HG02588 (cell line): Measurements from ENCODE around the gene KMT2D.
"Not testable (repeated sequence)": the region's sequence is repeated elsewhere in the genome, so short reads cannot be mapped to it uniquely, and the experiment has no call there.

Experiments used
- ATAC-seq: cut with Tn5 transposase; IDR thresholded peaks from one replicate; pipeline ENCODE4 v1.9.1; 2021; ENCODE audit warnings: mild to moderate bottlenecking, moderate library complexity; ENCODE audit not compliant: unreplicated experiment

The KMT2D gene

DNA sequence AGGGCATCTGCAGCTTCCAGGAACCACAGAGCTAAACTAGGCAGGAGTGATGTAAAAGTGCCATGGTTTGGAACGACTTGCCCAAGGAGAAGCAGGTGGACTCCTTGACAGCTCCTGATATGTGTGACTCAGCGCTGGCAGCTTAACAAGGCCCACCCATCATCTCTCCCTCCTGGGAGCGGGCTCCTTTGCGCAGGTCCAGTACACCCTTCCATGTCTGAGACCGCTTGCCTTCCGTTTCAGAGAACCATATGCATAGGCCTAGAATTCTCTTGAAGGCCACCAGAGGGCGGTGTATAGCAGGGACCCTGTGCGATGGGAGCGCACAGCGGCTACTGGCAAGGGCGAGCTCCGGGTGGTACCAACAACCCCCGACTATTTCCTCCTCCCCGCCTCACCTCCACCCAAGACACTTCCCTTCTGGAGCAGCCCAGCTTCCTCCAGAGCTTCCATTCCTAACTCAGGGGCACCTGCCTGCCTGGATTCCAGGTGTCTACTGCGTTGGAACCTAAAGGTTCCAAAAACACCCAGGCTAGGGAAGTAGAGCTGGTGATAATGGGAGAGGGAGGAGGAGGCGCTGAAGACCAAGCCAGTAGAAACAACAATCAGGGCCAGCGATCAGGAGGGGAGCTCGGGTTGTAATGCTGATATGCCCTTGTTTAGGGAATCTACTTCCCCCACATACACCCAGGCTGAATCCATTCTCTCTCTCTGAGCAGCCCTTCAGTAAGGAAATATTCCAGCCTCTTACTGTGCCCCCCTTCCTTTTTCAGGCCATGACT, 27.7 kb upstream of the KMT2D start:
- peak; percentile 75 for ATAC-seq

DNA sequence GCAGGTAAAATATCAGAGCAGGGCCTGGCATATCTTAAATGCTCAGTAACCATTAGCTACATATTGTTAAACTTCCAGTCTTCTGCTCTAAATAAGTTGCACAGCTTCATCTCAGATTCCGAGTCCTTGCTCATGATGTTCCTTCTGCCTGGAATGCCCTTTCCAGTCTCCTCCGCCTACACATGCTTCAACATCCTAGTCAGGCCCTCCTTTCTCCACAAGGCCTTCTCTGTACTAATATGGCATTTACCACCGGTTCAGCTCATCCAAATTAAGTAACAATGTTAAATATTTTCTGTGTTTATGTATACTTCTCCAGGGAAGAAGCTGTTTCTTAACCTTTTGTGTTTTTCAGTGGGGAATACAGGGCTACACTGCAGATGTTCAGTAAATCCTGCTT, 25.5 kb upstream of the KMT2D start:
- ATAC-seq, result no peak

DNA sequence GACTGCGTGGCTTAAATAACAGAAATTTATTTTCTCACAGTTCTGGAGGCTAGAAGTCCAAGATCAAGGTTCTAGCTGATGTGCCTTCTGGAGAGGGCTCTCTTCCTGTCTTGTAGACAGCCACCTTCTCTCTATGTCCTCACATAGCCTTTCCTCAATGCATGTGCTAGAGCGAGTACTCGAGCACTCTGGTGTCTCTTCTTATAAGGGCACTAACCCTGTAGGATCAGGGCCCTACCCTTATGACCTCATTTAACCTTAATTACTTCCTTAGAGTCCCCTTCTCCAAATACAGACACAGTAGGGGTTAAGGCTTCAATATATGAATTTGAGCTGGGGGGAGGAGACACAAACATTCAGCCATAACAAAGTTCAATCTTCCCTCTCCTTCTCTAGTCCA, 23.8 kb upstream of the KMT2D start:
- no peak for ATAC-seq

DNA sequence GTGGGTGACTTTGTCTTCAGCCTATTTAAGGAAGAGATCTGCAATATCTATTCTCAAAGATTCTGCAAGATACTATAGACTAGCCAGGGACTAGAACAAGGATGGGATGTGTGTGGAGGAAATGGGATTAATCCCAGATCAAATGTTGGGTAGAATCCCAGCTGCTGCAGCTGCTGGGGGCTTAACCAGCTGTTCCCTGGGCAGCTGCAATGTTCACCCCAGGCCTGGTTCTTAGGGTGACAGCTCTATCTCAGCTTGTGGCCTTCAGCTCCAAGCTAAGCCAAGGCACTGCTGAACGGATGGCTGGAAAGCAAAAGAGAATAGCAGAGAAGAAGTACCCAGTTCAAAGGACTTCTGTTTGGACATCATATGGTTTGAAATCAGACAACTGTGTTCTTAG, 19.2 kb upstream of the KMT2D start:
- no peak for ATAC-seq

DNA sequence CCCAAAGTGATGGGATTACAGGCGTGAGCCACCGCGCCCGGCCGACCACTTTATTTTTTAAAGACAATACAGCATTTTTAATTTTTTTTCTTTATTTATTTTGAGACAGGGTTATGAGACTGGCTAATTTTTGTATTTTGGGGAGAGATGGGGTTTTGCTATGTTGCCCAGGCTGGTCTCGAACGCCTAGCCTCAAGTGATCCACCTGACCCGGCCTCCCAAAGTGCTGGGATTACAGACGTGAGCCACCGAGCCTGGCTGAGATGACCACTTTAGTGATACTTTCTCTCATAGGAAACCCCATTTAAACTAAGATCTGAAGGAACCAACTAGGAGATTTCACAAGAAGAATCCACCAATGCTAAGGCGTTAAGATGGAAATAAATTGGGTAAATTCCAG, 10.4 kb upstream of the KMT2D start:
- no peak for ATAC-seq

DNA sequence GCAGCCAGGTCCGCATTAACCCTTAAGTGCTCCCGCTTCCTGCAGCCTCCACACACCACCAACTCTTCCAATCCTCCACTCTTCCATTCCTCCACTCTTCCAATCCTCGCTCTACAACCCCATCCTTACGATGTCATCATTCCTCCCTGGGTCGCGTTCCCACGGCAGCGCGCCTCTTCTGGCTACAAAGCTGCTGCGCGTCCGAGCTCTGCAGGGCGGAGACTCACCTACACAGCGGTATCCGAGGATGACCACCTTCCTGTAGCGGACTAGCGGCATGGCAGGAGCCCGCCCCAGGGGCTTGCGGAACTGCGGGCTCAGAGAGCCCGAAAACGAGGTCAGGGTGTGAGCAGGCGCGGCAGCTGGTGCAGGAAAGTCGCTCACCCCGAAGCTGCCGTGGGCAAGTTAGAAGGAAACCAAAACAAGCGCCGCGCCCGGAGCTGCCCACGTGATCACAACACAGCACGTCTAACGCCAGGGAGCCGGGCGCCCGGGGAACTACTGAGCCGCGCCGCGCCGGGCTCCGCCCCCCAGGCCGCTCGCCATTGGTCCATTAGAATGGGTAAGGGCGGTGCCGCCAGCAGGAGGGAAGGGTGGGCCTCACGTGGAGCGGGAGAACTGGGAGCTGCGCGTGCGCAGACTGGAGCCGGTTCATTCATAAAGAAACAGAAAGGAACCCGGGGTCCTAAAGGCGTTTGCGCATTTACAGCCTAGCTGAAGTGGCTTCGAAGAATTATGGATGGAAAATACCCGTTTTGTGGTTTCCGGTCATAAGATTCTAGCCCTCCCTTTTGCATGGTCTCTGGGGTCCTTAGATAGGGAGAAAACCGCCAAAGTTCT, 9.1 kb upstream of the KMT2D start, which contains the start of gene RHEBL1:
Gene RHEBL1, minus strand, starts transcription at position 473 of the 840 bp plus-strand sequence. Its CDS starts 194 bp downstream, at position 279.
- peak; percentile 99 for ATAC-seq

DNA sequence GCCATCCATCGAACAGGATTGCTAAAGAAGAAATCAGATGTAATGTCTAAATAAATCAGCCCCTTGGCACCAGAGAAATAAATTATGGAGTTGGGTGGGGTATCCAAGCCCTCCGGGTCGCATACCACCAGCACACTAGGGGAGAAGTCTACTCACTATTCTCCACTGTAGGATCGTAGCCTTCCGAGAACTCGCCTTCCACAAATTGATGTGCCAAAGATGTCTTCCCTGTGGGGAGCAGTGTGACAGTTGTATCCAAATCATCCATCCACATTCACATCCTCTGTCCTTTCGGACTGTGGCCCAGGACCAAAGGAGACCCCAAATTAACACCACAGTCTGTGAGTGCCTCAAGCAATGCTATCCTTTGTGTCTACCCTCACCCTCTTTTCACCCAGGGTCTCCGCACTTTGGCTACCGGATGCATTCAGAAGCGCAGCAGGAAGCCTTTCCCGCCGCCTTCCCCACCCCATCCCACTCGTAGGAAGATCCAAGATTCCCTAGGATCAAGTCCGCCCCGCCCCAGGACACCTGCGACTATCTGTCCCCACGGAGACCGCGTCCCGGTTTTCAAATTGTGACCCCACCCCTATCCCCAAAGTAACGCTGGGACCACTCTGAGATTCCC, 8.4 kb upstream of the KMT2D start:
- no peak for ATAC-seq

DNA sequence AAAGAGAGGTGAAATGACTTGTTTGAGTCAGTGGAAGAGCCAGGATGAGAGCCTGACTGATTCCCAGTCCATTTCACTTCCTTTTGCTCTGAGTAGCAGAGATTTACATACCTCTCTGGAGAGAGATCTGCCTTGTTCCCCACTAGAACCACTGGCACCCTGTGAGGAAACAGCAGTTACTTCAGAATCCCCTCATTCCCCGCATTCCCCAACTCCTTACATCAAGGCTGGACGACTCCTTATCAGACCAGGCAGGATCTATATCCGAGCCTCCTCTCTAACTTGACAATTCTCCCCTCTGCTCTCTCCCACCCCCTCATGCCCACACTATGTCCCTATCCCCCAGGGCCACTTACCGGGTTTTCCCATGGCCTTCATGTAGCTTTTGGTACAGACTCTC, 5.5 kb upstream of the KMT2D start:
- no peak for ATAC-seq

DNA sequence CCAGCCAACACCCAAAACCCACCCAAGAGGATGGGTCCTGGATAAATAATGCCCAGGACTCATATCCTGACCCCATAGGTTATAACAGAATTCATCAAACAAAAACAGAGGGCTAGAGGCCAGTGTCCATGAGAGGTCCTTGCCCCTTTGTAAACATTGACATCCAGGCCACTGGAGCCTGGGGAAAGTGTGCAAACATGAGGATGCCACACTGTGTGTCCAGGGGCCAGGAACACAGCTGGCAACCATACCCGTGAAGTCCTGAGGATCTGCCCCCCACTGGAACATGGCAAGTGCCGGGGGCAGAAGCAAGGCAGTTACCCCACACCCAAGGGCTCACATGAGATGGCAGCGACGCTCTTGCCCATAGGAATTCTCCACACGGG, 4.2 kb upstream of the KMT2D start:
- ATAC-seq, result no peak

DNA sequence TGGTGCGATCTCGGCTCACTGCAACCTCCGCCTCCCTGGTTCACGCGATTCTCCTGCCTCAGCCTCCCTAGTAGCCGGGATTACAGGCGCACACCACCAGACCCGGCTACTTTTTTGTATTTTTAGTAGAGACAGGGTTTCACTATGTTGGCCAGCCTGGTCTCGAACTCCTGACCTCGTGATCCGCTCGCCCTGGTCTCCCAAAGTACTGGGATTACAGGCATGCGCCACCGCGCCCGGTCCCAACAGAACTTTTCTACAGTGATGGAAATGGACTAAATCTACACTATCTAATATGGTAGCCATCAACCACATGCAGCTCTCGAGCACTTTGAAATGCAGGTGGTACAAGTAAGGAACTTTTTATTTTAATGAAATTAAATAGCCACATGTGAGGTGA, 1.3 kb upstream of the KMT2D start:
- not testable (repeated sequence) for ATAC-seq

DNA sequence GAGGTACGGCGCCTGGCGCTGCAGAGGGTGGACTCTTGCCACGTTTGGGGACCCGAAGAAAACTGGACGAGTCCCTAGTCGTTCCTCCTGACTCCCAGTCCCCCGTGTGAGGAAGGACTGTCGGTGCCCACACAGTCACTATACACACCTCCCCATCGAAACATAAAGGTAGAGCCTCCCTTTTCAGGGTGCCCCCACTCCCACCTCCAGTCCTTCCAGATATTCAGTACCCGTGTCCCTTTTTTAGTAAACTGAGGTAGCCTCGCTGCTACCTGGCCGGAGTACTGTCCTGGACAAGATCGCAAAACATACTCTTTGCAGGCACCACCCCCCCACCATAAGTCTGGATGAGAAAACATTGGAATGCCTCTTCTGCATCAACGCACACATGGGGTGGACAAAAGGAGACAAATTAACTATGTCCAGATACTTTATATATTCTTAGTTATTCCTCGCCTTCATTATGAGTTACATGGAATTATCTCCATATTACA, 610 bp upstream of the KMT2D start:
- no peak for ATAC-seq

DNA sequence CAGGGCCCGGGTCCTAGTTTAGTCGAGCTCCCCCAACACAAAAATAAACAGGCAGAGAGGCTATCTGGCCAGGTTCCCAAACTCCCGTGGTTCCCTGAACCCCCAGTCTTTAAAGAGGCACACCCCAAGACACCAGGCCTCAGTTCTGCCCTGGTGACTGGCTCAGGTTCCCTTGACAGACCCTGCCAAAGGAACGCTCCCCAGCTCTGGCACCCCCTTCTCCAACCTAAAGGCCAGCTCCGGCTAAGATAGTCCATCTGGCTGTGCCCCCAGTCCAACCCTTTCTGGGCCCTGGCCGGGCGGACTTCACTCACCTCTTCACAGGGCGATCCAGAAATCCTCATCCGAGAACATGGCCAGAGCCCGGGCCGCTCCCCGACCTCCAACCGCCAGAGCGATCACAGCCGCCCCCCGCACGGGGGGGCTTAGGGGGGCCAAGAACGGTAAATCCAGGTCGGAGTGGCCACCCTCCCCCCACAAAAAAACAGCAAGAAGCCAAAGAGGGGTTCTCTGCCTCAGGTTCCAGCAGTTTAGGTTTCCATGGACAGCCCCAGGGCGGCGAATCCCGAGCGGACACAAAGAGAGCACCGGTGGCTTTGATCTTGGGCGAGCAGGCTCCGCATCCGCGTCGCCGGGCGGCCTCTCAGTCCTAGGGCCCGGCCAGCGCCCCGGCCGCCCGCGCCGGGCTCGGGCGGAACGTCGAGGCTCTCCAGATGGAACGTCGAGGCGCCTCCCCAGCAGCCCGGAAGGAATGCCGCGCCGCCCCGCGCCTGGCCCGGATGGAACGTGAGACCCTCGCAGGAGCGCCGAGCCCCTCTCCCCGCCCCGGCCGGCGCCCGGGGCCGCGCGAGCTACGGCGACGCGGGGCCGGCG, 1.1 kb downstream of the KMT2D start:
- ATAC-seq, result peak; percentile 11

DNA sequence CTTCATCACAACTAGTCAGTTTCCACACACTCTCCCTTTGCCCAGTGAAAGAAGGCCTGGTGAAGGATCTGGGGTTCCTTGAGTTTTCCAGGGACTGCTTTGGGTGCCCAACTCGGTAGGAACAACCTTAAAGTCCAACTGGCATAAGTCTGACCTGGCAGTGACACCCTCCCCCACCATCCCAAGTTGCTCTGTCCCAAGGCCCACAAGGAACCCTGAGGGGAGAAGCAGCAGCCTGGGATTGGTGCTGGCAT, 1.6 kb downstream of the KMT2D start:
- ATAC-seq, result no peak

DNA sequence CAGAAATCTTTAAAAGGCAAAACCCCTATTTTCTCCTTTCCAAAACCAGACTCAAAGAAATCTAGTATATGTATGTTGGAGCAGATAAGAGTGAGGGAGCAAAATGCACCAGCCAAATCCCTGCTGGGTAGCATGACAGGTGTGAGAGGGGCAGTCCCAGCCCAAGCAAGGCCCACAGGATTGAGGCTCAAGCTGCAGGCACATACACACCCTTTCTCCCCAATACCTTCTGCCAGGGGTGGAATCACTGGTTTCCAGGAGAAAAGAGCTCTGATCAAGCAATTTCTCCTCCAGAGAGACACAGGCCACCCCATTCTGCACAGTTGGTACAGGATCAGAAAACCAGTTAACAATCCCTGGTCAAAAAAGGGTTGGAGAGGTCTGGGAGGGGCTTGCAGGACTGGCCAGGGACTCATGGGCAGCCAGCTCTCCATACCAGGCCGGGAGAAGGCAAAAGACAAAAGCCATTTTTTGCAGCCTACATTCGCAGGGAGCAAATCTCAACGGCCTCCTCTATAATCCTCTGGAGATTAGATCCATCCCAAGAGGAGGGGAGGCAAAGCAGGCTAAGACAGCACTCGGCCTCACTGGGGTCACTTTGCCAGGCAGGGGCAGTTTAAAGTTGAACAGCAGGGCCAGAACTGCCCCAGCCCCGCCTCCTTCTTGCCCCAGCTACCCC, 2.1 kb downstream of the KMT2D start:
- no peak for ATAC-seq

DNA sequence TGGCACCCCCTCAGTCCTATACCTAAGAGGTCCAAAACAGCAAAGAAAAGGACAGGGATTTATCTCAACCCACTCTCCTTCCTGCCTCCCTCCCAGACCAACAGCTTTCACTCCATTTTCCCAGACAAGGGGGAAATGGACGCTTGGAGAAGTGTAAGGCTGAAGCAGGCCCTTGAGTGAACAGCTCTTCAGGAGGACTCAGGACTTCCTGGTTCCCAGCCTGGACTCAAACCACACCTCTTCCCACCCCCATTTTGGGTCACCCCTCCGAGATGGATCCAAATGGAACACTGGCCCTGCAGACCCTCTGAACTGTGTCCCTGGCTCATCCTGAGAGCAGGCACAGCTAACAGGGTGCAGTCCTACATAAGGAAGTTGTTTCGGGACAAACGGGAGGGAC, 2.7 kb downstream of the KMT2D start:
- ATAC-seq, result no peak

DNA sequence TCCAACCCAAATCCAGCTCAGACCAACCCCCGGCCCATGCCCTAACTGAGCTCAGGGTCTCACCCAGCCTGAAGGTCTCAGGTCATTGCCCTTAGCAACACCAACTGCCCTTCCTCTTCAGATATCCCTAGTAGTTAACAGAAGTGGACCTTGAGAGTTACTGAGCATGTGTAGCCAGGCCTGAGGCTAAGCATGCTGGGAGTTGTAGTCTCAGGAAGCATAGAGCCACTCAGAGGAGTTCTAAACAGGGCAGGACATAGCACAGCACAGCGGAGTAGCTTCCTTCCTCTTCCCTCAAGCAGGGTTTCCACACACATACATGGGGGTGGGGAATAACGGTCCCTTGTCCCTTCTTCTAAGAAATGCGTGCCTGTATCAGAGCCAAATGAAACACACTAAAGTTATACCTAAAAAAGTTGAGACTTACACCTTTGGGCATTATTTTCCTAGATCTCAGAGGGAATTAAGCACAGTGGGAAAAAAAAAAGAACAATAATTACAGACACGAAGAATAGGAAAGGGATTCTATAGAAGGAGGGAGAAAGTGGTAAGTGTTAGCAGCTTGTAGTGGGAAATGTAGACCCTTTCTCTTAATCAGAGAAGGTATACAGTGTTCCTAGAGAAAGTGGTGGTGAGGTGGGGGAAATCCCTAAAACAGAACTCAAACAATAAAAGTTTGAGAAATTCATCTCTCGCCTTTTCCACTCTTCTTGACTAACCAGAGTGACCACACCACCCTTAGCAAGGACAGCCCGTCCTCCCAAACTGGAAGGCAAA, 4.4 kb downstream of the KMT2D start:
- ATAC-seq, result peak; percentile 63

DNA sequence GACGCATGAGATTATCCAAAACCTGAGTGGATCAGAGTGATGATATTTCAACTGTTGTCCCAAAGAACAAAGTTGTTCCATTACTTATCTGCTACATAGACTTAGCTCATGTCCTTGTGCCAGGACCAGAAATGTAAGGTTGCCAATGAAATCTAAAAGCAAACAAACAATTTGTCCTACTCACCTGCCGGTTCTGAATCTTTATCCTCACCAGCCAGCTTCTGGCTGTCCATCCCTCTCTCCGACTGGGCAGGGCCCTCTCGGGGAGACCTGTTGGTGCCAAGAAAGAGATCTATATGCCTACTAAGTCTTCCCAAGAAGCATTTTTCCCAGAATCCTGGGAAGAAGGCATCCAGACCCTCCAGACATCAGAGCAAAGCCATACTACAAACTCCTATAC, 5.5 kb downstream of the KMT2D start:
- no peak for ATAC-seq

DNA sequence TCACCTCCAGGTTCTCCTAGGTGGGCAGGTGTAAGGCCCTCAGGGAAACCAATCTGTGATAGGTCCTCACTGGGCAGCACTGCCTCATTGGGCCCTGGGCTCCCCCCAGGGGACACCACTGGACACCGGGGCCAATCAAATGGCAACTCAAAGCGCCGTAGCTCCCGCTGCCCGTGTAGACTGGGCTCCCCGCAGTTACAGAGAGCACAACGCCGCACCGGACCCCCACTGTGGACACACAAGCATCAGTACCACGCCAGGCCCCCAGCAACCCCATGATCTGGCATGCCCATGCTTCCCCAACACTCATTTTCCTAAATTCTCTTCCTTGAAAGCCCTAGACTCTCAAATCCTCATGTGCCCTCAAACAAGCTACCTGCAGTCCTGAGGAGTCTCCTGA, 6.1 kb downstream of the KMT2D start:
- ATAC-seq, result no peak

DNA sequence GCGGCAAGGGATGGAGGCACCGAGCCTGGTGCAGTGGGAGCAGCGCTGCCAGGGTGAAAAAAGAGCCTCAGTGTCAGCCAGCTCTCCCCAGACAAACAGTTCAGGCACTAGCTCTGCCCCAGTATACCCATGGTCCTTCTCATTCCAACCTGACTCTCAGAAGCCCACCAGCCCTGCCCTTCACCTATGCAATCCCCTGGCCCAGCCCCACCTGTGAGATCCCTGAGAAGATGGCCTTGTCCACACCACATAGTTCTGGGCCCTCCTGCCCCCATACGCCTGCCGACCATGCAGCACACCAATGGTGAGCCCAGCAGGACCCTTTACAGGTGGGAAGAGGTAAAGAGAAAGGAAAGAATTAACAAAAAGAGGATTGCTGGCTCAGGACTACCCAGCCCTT, 6.5 kb downstream of the KMT2D start:
- no peak for ATAC-seq
